K562 (cell line): ENCODE data around the gene HPRT1. TPM values are rescaled to one million over a fixed set of nuclear protein-coding genes. Genes with fewer than 3 reads are reported as not detected.
A peak's percentile ranks its signal among the peaks of the same experiment; 100 is the strongest.

Experiments
- ARID2 ChIP-seq: fragments of 450-650 bp; IDR thresholded peaks from 2 replicates; pipeline ENCODE4 v1.6.1; 2017; ENCODE audit warnings: antibody characterized with exemption, mild to moderate bottlenecking
- ATF1 ChIP-seq, 2 experiments: fragments of 450-650 bp in 1 of 2; IDR thresholded peaks; 2 replicates each; pipeline ENCODE4 v1.6.1; 2016; ENCODE audit warnings: missing compliant biosample characterization in 1 of 2, missing genetic modification characterization in 1 of 2
- ATF3 ChIP-seq, 2 experiments: fragments of 450-650 bp in 1 of 2; sonication (generic) in 1 of 2; formaldehyde crosslinking in 1 of 2; IDR thresholded peaks in 1 of 2; conservative IDR thresholded peaks in 1 of 2; 2 replicates each; pipeline versions ENCODE4 v1.6.1 to v1.8.1; 2016 to 2023; ENCODE audit warnings: mild to moderate bottlenecking in 2 of 2, moderate library complexity in 2 of 2, inconsistent platforms in 1 of 2, missing genetic modification reagents in 1 of 2
- CBFA2T3 ChIP-seq: fragments of 450-650 bp; IDR thresholded peaks from 2 replicates; pipeline ENCODE4 v1.6.1; 2017
- DPF2 ChIP-seq: fragments of 450-650 bp; IDR thresholded peaks from 2 replicates; pipeline ENCODE4 v1.6.1; 2016
- ETV1 ChIP-seq: fragments of 450-650 bp; conservative IDR thresholded peaks from 2 replicates; pipeline ENCODE4 v1.6.1; 2016; ENCODE audit warnings: missing genetic modification characterization, control low read depth, low read depth, missing compliant biosample characterization
- FOS ChIP-seq: IDR thresholded peaks from 3 replicates; pipeline ENCODE4 v1.6.1; 2011; ENCODE audit not compliant: insufficient read length; ENCODE audit errors: extremely low read depth
- HDAC1 ChIP-seq, 2 experiments: fragments of 450-650 bp; IDR thresholded peaks; 2 replicates each; pipeline ENCODE4 v1.6.1; 2016 to 2017; ENCODE audit warnings: inconsistent platforms in 1 of 2, mild to moderate bottlenecking in 1 of 2, moderate library complexity in 1 of 2
- HDAC2 ChIP-seq: fragments of 450-650 bp; IDR thresholded peaks from 2 replicates; pipeline ENCODE4 v1.6.1; 2016; ENCODE audit warnings: mild to moderate bottlenecking
- JUNB ChIP-seq: fragments of 450-650 bp; formaldehyde crosslinking; conservative IDR thresholded peaks from 2 replicates; pipeline ENCODE4 v1.4.0; 2020; ENCODE audit warnings: mild to moderate bottlenecking
- KDM1A ChIP-seq, 2 experiments: fragments of 450-650 bp; IDR thresholded peaks; 2 replicates each; pipeline ENCODE4 v1.6.1; 2016; ENCODE audit warnings: mild to moderate bottlenecking in 2 of 2
- KDM2B ChIP-seq: fragments of 250-450 bp; sonication (Bioruptor Pico); IDR thresholded peaks from 2 replicates; pipeline ENCODE4 v1.8.0; 2021; ENCODE audit warnings: mild to moderate bottlenecking, moderate library complexity
- MCM7 ChIP-seq, 2 experiments: fragments of 450-650 bp; IDR thresholded peaks; 2 replicates each; pipeline ENCODE4 v1.6.1; 2016 to 2018
- MEIS2 ChIP-seq: fragments of 450-650 bp; IDR thresholded peaks from 2 replicates; pipeline ENCODE4 v1.6.1; 2014; ENCODE audit warnings: mild to moderate bottlenecking; ENCODE audit not compliant: partially characterized antibody
- MXD1 ChIP-seq: fragments of 250-450 bp; sonication (Bioruptor Pico); IDR thresholded peaks from 2 replicates; pipeline ENCODE4 v1.8.0; 2021; ENCODE audit warnings: borderline replicate concordance, mild to moderate bottlenecking, moderate library complexity; ENCODE audit not compliant: poor library complexity, severe bottlenecking
- MYBL2 ChIP-seq, 2 experiments: fragments of 450-650 bp in 1 of 2; sonication (generic) in 1 of 2; formaldehyde crosslinking in 1 of 2; IDR thresholded peaks; 2 replicates each; pipeline versions ENCODE4 v1.6.1 to v1.8.1; 2017 to 2022; ENCODE audit warnings: borderline replicate concordance in 1 of 2, inconsistent platforms in 1 of 2, low read depth in 1 of 2, mild to moderate bottlenecking in 1 of 2, missing genetic modification reagents in 1 of 2, moderate library complexity in 1 of 2
- PURB ChIP-seq: sonication (generic); formaldehyde crosslinking; IDR thresholded peaks from 2 replicates; pipeline ENCODE4 v1.9.0; 2021; ENCODE audit warnings: low read depth, mild to moderate bottlenecking, missing genetic modification reagents
- SMARCE1 ChIP-seq: fragments of 450-650 bp; IDR thresholded peaks from 2 replicates; pipeline ENCODE4 v1.7.1; 2016; ENCODE audit warnings: mild to moderate bottlenecking
- SNRNP70 ChIP-seq: fragments of 200-400 bp; formaldehyde crosslinking; optimal IDR thresholded peaks from 2 replicates; pipeline ENCODE3; 2017; ENCODE audit warnings: low read depth, low read length
- STAT5A ChIP-seq: IDR thresholded peaks from 2 replicates; pipeline ENCODE4 v1.6.1; 2012; ENCODE audit warnings: low read length, inconsistent platforms, borderline replicate concordance
- TAL1 ChIP-seq: fragments of 450-650 bp; IDR thresholded peaks from 2 replicates; pipeline ENCODE4 v1.6.1; 2016; ENCODE audit warnings: mild to moderate bottlenecking
- TGIF2 ChIP-seq: sonication (generic); formaldehyde crosslinking; IDR thresholded peaks from 2 replicates; pipeline ENCODE4 v1.8.1; 2022; ENCODE audit warnings: mild to moderate bottlenecking, missing genetic modification reagents, moderate library complexity
- THRAP3 ChIP-seq: fragments of 450-650 bp; IDR thresholded peaks from 2 replicates; pipeline ENCODE4 v1.6.1; 2016; ENCODE audit warnings: mild to moderate bottlenecking, inconsistent platforms, borderline replicate concordance
- ZNF507 ChIP-seq: conservative IDR thresholded peaks from 2 replicates; pipeline ENCODE4 v1.6.1; 2017; ENCODE audit warnings: missing genetic modification characterization, missing compliant biosample characterization
- polyA plus RNA-seq, 8 experiments: library from polyadenylated mRNA; depleted of rRNA in 4 of 8; stranded (reverse) in 5 of 8; unstranded in 3 of 8; fragments of >200 nt; fragmentation: Nextera tagmentation in 2 of 8; fragmentation: Illumina TruSeq in 1 of 8; extraction: Ambion mirVana in 2 of 8; extraction: Trizol in 1 of 8; gene quantifications; 2 replicates each; pipeline versions ENCODE4 v1.2.1 to v1.2.3, GENCODE V29; 2011 to 2014; ENCODE audit warnings: inconsistent platforms in 1 of 8, missing spikeins in 1 of 8
- total RNA-seq, 7 experiments: library from RNA; depleted of rRNA in 6 of 7; stranded (reverse); fragments of >200 nt in 6 of 7; fragmentation: Illumina TruSeq in 2 of 7; extraction: Trizol in 2 of 7; gene quantifications; 2 replicates each; pipeline versions ENCODE4 v1.2.1 to v1.2.3, GENCODE V29; 2011 to 2021; ENCODE audit warnings: low replicate concordance in 1 of 7
- TF ChIP-seq, protein P1 (sequence below): fragments of 450-650 bp; IDR thresholded peaks from 2 replicates; pipeline ENCODE4 v1.6.1; 2016
- TF ChIP-seq, protein P2 (sequence below), 2 experiments: IDR thresholded peaks in 1 of 2; conservative IDR thresholded peaks in 1 of 2; 2 replicates each; pipeline ENCODE4 v1.6.1; 2016; ENCODE audit warnings: low read depth in 2 of 2, mild to moderate bottlenecking in 1 of 2, missing compliant biosample characterization in 1 of 2, missing genetic modification characterization in 1 of 2, moderate library complexity in 1 of 2

HPRT1 gene
- total and polyA plus RNA-seq, 9 of the 15 experiments (the other 6 are each of a cell fraction or from before 2014, with no cell fraction given), result 24.4 to 158 (median 104) TPM

GRCh38 chrX:134454506-134454905 lies 5.5 kb upstream of the HPRT1 start (continued):
- TF ChIP-seq HDAC1 (IDR thresholded peaks at IDR 0.05), result peak in 1 of 2 experiments; percentile 53; a peak in 1 of 4 replicates
- TF ChIP-seq HDAC2, result 0 out of 2 replicates have a peak, but pooled peaks have one; percentile 44
- TF ChIP-seq KDM1A (IDR thresholded peaks at IDR 0.05), result peak; percentile 84 to 86
- TF ChIP-seq CBFA2T3, result peak; percentile 68
- peak; percentile 97 for TF ChIP-seq MEIS2
- no peak for TF ChIP-seq MCM7 (IDR thresholded peaks at IDR 0.05)
- TF ChIP-seq TAL1, result peak; percentile 39; the same call in 1 of the 2 replicates
- TF ChIP-seq MYBL2 (IDR thresholded peaks at IDR 0.05; ENCODE audit: low read depth), result no peak
- TF ChIP-seq MYBL2 (CRISPR knock-in tag; IDR thresholded peaks at IDR 0.05; ENCODE audit: borderline replicate concordance), result no peak
- TF ChIP-seq, protein P1, sequence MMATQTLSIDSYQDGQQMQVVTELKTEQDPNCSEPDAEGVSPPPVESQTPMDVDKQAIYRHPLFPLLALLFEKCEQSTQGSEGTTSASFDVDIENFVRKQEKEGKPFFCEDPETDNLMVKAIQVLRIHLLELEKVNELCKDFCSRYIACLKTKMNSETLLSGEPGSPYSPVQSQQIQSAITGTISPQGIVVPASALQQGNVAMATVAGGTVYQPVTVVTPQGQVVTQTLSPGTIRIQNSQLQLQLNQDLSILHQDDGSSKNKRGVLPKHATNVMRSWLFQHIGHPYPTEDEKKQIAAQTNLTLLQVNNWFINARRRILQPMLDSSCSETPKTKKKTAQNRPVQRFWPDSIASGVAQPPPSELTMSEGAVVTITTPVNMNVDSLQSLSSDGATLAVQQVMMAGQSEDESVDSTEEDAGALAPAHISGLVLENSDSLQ, result peak; percentile 85
- no peak for TF ChIP-seq PURB (CRISPR knock-in tag)
- TF ChIP-seq FOS, result no peak
- TF ChIP-seq DPF2, result peak; percentile 59; the same call in 1 of the 2 replicates
- TF ChIP-seq STAT5A, result no peak
- TF ChIP-seq THRAP3, result no peak
- TF ChIP-seq MXD1, result no peak
- TF ChIP-seq ATF3 (IDR thresholded peaks at IDR 0.05), result peak; percentile 73
- no peak for TF ChIP-seq ATF3 (CRISPR knock-in tag; conservative IDR thresholded peaks at IDR 0.05)
- peak; percentile 53; the same call in 1 of the 2 replicates for TF ChIP-seq SMARCE1
- TF ChIP-seq SNRNP70, result no peak
- TF ChIP-seq, protein P2, sequence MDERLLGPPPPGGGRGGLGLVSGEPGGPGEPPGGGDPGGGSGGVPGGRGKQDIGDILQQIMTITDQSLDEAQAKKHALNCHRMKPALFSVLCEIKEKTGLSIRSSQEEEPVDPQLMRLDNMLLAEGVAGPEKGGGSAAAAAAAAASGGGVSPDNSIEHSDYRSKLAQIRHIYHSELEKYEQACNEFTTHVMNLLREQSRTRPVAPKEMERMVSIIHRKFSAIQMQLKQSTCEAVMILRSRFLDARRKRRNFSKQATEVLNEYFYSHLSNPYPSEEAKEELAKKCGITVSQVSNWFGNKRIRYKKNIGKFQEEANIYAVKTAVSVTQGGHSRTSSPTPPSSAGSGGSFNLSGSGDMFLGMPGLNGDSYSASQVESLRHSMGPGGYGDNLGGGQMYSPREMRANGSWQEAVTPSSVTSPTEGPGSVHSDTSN (CRISPR knock-in tag; IDR thresholded peaks at IDR 0.05; ENCODE audit: low read depth), result no peak
- TF ChIP-seq, protein P2 (tag; conservative IDR thresholded peaks at IDR 0.05; ENCODE audit: low read depth), result peak; percentile 88
- TF ChIP-seq JUNB (CRISPR knock-in tag), result no peak
- no peak for TF ChIP-seq ARID2
- no peak for TF ChIP-seq ATF1 (CRISPR knock-in tag; IDR thresholded peaks at IDR 0.05)
- peak; percentile 57; the same call in 1 of the 2 replicates for TF ChIP-seq ATF1 (tag; IDR thresholded peaks at IDR 0.05)
- no peak for TF ChIP-seq ETV1 (tag)
- TF ChIP-seq KDM2B (CRISPR knock-in tag), result no peak
- no peak for TF ChIP-seq ZNF507 (tag)
- TF ChIP-seq TGIF2 (CRISPR knock-in tag), result no peak
